HepG2 (cell line): ENCODE measurements around the gene STAT5A. TPM values are rescaled to one million over a fixed set of nuclear protein-coding genes. Genes with fewer than 3 reads are reported as not detected.

Experiments used
- ATAC-seq: fragments of 200-7000 bp; cut with Tn5 transposase; 3 replicates; pipeline ENCODE4 v1.9.1; 2020; ENCODE audit warnings: mild to moderate bottlenecking, moderate library complexity
- BruUV-seq: library from RNA; stranded (reverse); fragments of 400-500 nt; replicated peaks from 2 replicates; lab custom pipeline; 2021; lab: Mats Ljungman, UMichigan
- CTCF ChIA-PET: fragments of 300-600 bp; formaldehyde crosslinking; extraction: SDS; loops from one replicate; lab custom pipeline; 2021; ENCODE audit warnings: low total read pairs, inconsistent platforms, low intra/inter-chr PET ratio; lab: Yijun Ruan, JAX
- POLR2A ChIA-PET: fragments of 350-600 bp; sonication (Branson Sonifier 250); formaldehyde crosslinking; loops from one replicate; lab custom pipeline; 2020; ENCODE audit warnings: antibody characterized with exemption, inconsistent platforms; lab: Yijun Ruan, JAX
- DNase-seq: peaks from one replicate; pipeline ENCODE4 v3.0.0-alpha.2; 2015; ENCODE audit warnings: low spot score
- FAIRE-seq: peaks from 3 replicates; lab custom pipeline; 2011; peaks lifted over from hg19 to GRCh38; lab: Jason Lieb, UNC
- H2AFZ ChIP-seq: one replicate; pipeline ENCODE4 v1.6.1; 2011; ENCODE audit warnings: low read length, inconsistent platforms
- H3K27ac ChIP-seq: fragments of 300-600 bp; 3 replicates; pipeline ENCODE4 v1.8.0; 2011; ENCODE audit warnings: mixed run types, mild to moderate bottlenecking, mixed read lengths, low read length, inconsistent platforms; ENCODE audit not compliant: insufficient read depth; ENCODE audit errors: extremely low read length
- H3K27me3 ChIP-seq, 2 experiments: fragments of 200-600 bp in 1 of 2; 2 replicates in 1 of 2; 3 replicates in 1 of 2; pipeline versions ENCODE4 v1.6.0 to v1.8.0; 2011; ENCODE audit warnings: low read length in 2 of 2, mild to moderate bottlenecking in 2 of 2, moderate library complexity in 2 of 2, inconsistent platforms in 1 of 2; ENCODE audit not compliant: insufficient read depth in 2 of 2, control insufficient read depth in 1 of 2
- H3K36me3 ChIP-seq, 2 experiments: fragments of 200-600 bp in 1 of 2; replicated peaks in 1 of 2; 2 replicates in 1 of 2; 3 replicates in 1 of 2; pipeline versions ENCODE4 v1.5.1 to v1.8.0; 2011; ENCODE audit warnings: low read length in 2 of 2, inconsistent platforms in 1 of 2; ENCODE audit not compliant: insufficient read depth in 2 of 2, control insufficient read depth in 1 of 2
- H3K4me1 ChIP-seq: 2 replicates; pipeline ENCODE4 v1.5.1; 2012; ENCODE audit warnings: low read length, inconsistent platforms; ENCODE audit not compliant: insufficient read depth
- H3K4me2 ChIP-seq: 2 replicates; pipeline ENCODE4 v1.6.0; 2011; ENCODE audit warnings: low read depth, low read length, inconsistent platforms
- H3K4me3 ChIP-seq, 3 experiments: fragments of 200-600 bp in 1 of 3; sonication (generic), shearing (Covaris generic) in 1 of 3; replicated peaks in 1 of 3; 2 replicates each; pipeline ENCODE4 v1.5.1; 2011 to 2016; ENCODE audit warnings: low read length in 3 of 3, inconsistent platforms in 2 of 3, low read depth in 2 of 3, mild to moderate bottlenecking in 2 of 3, control low read depth in 1 of 3, mixed read lengths in 1 of 3; ENCODE audit not compliant: insufficient read depth in 1 of 3
- H3K79me2 ChIP-seq: one replicate; pipeline ENCODE4 v1.6.1; 2011; ENCODE audit warnings: low read length, inconsistent platforms; ENCODE audit not compliant: insufficient read depth
- H3K9ac ChIP-seq: 2 replicates; pipeline ENCODE4 v1.6.0; 2011; ENCODE audit warnings: mild to moderate bottlenecking, low read depth, low read length, inconsistent platforms; ENCODE audit not compliant: insufficient read depth
- H3K9me3 ChIP-seq: 2 replicates; pipeline ENCODE4 v1.5.1; 2012; ENCODE audit warnings: mild to moderate bottlenecking, low read length
- H4K20me1 ChIP-seq: 2 replicates; pipeline ENCODE4 v1.6.0; 2011; ENCODE audit warnings: inconsistent platforms, mild to moderate bottlenecking, low read length, moderate library complexity; ENCODE audit not compliant: insufficient read depth
- HDAC6 ChIP-seq: fragments of 200-600 bp; sonication (generic); IDR thresholded peaks from 2 replicates; pipeline ENCODE4 v1.7.0; 2017; ENCODE audit warnings: mild to moderate bottlenecking, antibody characterized with exemption, low read length, low read depth
- HNRNPUL1 ChIP-seq: fragments of 200-400 bp; formaldehyde crosslinking; IDR thresholded peaks from 2 replicates; pipeline ENCODE4 v1.6.1; 2017; ENCODE audit warnings: low read depth, mild to moderate bottlenecking, low read length, moderate library complexity
- HOMEZ ChIP-seq: IDR thresholded peaks from 2 replicates; pipeline ENCODE4 v1.6.1; 2016; ENCODE audit warnings: low read depth
- JARID2 ChIP-seq: sonication (generic); formaldehyde crosslinking; IDR thresholded peaks from 2 replicates; pipeline ENCODE4 v1.8.1; 2023; ENCODE audit warnings: missing genetic modification reagents, inconsistent platforms; ENCODE audit not compliant: insufficient replicate concordance
- MIXL1 ChIP-seq: IDR thresholded peaks from 2 replicates; pipeline ENCODE4 v1.6.1; 2016
- MTA1 ChIP-seq: sonication (generic); formaldehyde crosslinking; IDR thresholded peaks from 2 replicates; pipeline ENCODE4 v1.4.0; 2020; ENCODE audit warnings: missing genetic modification reagents, mild to moderate bottlenecking, borderline replicate concordance
- NFKBIZ ChIP-seq: IDR thresholded peaks from 2 replicates; pipeline ENCODE4 v1.6.1; 2018; ENCODE audit warnings: missing genetic modification reagents, missing compliant biosample characterization
- PHF21A ChIP-seq: sonication (generic); formaldehyde crosslinking; IDR thresholded peaks from 2 replicates; pipeline ENCODE4 v1.5.0; 2020; ENCODE audit warnings: mild to moderate bottlenecking, missing genetic modification reagents
- RBFOX2 ChIP-seq: fragments of 200-400 bp; formaldehyde crosslinking; IDR thresholded peaks from 2 replicates; pipeline ENCODE4 v1.6.1; 2017; ENCODE audit warnings: low read depth, mild to moderate bottlenecking, low read length
- SRSF9 ChIP-seq: fragments of 200-400 bp; formaldehyde crosslinking; IDR thresholded peaks from 2 replicates; pipeline ENCODE4 v1.6.1; 2018; ENCODE audit warnings: borderline replicate concordance, mild to moderate bottlenecking, low read depth, low read length; ENCODE audit not compliant: insufficient read depth, poor library complexity, severe bottlenecking
- TAF15 ChIP-seq: fragments of 200-400 bp; formaldehyde crosslinking; IDR thresholded peaks from one replicate; pipeline ENCODE4 v1.6.1; 2018; ENCODE audit warnings: mild to moderate bottlenecking, low read depth, low read length; ENCODE audit not compliant: poor library complexity, severe bottlenecking
- ZBTB20 ChIP-seq: sonication (generic); formaldehyde crosslinking; IDR thresholded peaks from 2 replicates; pipeline ENCODE4 v1.8.1; 2023; ENCODE audit warnings: missing genetic modification reagents, low read depth, mild to moderate bottlenecking, borderline replicate concordance
- ZBTB34 ChIP-seq: sonication (generic); formaldehyde crosslinking; IDR thresholded peaks from 2 replicates; pipeline ENCODE4 v1.8.0; 2022; ENCODE audit warnings: mild to moderate bottlenecking, missing genetic modification reagents
- ZNF207 ChIP-seq: fragments of 450-650 bp; IDR thresholded peaks from 2 replicates; pipeline ENCODE4 v1.6.1; 2016; ENCODE audit warnings: antibody characterized with exemption, borderline replicate concordance
- ZNF768 ChIP-seq: sonication (generic); formaldehyde crosslinking; IDR thresholded peaks from 2 replicates; pipeline ENCODE4 v1.4.0; 2020; ENCODE audit warnings: missing genetic modification reagents
- WGBS: methylation state at CpG from one replicate; pipeline ENCODE4 v1.1.6; 2017; ENCODE audit warnings: low lambda C conversion rate; 5-methylcytosine and 5-hydroxymethylcytosine counted together
- in situ Hi-C: cut with HindIII; loops from 2 replicates; pipeline ENCODE4 v1.10.0; 2017; ENCODE audit warnings: low pct_unique_long_range_greater_than_20kb; ENCODE audit not compliant: extremely low pct_ligation_motif_present
- intact Hi-C: fragments of 100-400 bp; cut with micrococcal nuclease; formaldehyde crosslinking; loops from one replicate; pipeline ENCODE4 v1.10.0; 2022; ENCODE audit not compliant: unreplicated experiment
- polyA plus RNA-seq, 8 experiments: library from polyadenylated mRNA; depleted of rRNA in 3 of 8; stranded (reverse) in 7 of 8; unstranded in 1 of 8; fragments of >200 nt; fragmentation: Illumina TruSeq in 4 of 8; extraction: Trizol in 4 of 8; gene quantifications; 2 replicates each; pipeline versions ENCODE4 v1.2.1 to v1.2.3, GENCODE V29; 2011 to 2016; ENCODE audit warnings: low read depth in 4 of 8, missing spikeins in 1 of 8, mixed read lengths in 1 of 8; ENCODE audit not compliant: insufficient read depth in 1 of 8
- total RNA-seq, 5 experiments: library from RNA; depleted of rRNA; stranded (reverse); fragments of >200 nt; fragmentation: Illumina TruSeq; extraction: Trizol; gene quantifications; 2 replicates each; pipeline ENCODE4 v1.2.3, GENCODE V29; 2016; ENCODE audit warnings: low read depth in 1 of 5

STAT5A gene
- total and polyA plus RNA-seq, 2 of the 13 experiments (the other 11 are each of a cell fraction or from before 2014, with no cell fraction given), result 1.4 to 4.1 TPM

DNA sequence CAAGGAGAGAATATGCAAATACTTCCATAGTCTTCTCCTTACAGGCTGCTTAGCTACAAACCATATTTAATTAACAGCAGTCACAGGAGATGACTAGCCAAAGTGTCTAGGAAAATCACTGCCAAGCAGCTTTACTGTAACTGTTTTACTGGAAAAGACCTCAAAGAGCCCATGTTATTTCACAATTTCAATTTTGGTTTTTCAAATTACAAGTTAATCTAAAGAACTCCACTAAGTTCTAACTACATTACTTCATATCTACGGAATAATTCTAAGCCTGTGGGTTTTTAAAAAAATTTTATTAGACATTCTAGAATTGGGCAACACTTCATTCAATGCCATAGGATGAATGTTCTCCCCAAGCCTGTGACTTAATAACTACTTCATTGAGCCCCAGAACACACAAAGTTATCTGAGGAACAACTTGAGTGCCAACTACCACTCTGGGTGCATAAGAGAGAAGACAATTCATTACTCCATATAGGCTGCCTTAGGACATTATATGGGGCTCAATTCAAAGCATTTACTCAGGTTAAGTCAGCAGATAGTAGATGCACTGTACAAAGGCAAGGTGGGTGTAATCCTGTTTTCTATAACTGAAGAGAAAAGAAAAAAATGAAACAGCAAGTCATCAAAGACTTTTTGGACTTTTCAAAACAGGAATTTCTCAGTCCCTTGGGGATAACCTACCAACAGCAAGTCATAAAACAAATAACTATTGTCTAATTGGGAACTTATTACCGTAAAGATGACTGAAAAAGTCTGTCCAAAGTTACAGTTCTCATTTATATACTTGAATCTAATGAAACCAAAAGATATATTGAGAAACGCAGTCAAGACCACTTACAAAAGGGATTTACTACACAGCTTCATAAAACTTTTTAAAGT, 66.9 kb downstream of the STAT5A start:
- in situ Hi-C loops (no loop called here), intact Hi-C loops (no loop called here)
- no peak for ATAC-seq
- H3K9ac ChIP-seq, result no peak overlapping the region
- peaks cover 64% of the 10 kb centered on the region for H3K79me2 ChIP-seq
- no peak overlapping the region for H3K4me3 ChIP-seq
- FAIRE-seq, result no peak
- H4K20me1 ChIP-seq, result peaks cover 20% of the 10 kb centered on the region; the same call in 1 of the 2 replicates
- peaks cover 0 to 2% of the 10 kb centered on the region in 2 experiments; a peak in 3 of 5 replicates for H3K36me3 ChIP-seq
- peaks cover 13% of the 10 kb centered on the region for H3K4me1 ChIP-seq
- no peak overlapping the region for H2AFZ ChIP-seq
- BruUV-seq, result no TSS peak
- no peaks in the 10 kb centered on the region for H3K27me3 ChIP-seq
- CTCF ChIA-PET, result no interaction called here
- TF ChIP-seq TAF15 (no peak), ZNF207 (no peak), ZNF768 (CRISPR knock-in tag) (no peak), HOMEZ (CRISPR knock-in tag) (no peak), MTA1 (CRISPR knock-in tag) (no peak), SRSF9 (no peak), PHF21A (CRISPR knock-in tag) (no peak), JARID2 (CRISPR knock-in tag) (no peak), HNRNPUL1 (no peak), HDAC6 (no peak), MIXL1 (CRISPR knock-in tag) (no peak), ZBTB20 (CRISPR knock-in tag) (no peak), NFKBIZ (CRISPR knock-in tag) (no peak), RBFOX2 (no peak), ZBTB34 (no peak)
- 97% methylated on average over 3 of the region's 3 CpGs for WGBS
- no peak for DNase-seq
- no peak overlapping the region for H3K4me2 ChIP-seq
- H3K9me3 ChIP-seq, result no peaks in the 10 kb centered on the region
- POLR2A ChIA-PET, result no interaction called here
- H3K27ac ChIP-seq, result no peak overlapping the region
